ENCODE measurements around the gene SCT.
A peak's percentile ranks its signal among the peaks of the same experiment; 100 is the strongest.

Gene SCT

DNA sequence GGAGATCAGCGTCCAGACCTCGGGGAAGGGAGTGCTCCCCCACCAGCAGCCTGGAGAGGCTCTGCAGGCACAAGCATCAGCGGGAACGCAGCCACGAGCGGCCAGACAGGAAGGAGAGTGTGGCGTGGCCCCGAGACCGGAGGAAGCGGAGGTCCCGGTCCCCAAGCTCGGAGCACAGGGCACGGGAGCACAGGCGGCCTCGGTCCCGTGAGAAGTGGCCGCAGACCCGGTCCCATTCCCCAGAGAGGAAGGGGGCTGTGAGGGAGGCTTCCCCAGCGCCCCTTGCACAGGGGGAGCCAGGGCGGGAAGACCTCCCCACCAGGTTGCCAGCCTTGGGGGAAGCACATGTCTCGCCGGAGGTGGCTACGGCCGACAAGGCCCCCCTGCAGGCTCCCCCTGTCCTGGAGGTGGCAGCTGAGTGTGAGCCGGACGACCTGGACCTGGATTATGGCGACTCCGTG is 18.2 kb downstream of the SCT start:
- no peak for DNase-seq

DNA sequence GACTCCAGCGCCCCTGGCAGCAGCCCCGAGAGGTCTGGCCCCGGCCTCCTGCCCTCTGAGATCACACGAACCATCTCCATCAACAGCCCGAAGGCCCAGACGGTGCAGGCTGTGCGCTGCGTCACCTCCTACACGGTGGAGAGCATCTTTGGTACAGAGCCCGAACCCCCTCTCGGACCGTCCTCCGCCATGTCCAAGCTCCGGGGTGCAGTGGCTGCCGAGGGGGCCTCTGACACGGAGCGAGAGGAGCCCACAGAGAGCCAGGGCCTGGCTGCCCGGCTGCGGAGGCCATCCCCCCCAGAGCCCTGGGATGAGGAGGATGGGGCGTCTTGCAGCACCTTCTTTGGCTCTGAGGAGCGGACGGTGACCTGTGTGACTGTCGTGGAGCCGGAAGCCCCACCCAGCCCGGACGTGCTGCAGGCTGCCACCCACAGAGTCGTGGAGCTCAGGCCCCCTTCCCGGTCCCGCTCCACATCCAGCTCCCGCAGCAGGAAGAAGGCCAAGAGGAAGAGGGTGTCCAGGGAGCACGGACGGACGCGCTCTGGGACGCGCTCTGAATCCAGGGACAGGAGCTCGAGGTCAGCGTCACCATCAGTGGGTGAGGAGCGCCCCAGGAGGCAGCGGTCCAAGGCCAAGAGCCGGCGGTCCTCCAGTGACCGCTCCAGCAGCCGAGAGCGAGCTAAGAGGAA is 18.9 kb downstream of the SCT start:
- no peak for DNase-seq

GRCh38 chr11:607020-607780 is 19.8 kb downstream of the SCT start:
- no peak for DNase-seq

DNA sequence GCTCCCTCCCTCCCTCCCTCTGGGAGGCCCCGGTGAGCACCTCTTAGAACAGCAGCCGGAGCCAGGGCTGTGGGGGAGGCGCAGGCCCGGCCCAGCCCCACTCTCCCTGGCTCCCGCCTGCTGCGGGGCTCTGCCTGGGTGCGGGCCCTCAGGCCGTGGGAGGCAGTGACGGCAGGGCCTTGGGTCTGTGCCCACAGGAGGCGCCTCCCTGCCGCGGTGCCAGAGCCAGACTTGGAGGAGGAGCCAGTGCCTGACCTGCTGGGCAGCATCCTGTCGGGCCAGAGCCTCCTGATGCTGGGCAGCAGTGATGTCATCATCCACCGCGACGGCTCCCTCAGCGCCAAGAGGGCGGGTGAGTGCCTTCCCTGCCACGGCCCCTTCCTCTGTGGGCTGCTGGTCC is 20.7 kb downstream of the SCT start:
- DNase-seq = no peak

DNA sequence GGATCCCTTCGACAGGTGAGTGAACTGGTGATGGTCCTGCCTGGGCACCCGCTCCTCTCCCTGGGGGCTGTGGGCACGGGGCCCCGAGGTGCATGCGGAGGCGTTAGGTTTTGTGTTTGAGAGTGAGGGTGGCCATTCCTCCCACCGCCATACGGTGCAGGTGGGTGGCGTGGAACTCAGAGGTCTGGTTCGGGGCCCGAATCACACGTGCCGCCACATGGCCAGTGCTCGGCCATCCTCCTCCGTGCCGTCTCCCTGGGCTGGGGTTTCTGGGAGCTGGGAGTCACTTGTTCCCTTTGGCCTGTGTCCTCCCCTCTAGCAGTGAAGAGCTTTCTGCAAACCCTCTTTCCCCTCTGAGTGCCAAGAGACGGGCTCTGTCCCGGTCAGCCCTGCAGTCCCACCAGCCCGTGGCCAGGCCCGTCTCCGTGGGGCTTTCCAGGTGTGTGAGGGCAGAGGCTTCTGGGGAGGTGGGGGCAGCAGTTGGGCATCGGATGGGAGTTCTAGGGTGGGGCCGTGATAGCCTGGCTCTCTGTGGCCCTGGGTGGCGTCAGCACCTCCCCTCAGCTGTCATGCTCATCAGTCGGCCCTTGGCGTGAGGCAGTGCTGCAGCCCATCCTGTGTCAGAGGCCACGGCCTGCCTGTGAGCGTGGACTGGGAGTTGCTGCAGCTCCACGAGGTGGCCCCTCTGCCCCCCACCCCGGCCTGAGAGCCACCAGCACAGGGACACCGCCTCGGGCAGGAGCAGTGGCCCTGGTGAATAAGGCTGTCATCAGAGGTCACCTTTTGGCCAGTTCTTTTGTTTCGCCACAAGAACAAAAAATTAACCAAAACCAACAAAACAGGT is 21.5 kb downstream of the SCT start:
- DNase-seq = no peak

- DNase-seq = no peak
Observed at GRCh38 chr11:603154-603553, 23.8 kb downstream of the SCT start.

DNA sequence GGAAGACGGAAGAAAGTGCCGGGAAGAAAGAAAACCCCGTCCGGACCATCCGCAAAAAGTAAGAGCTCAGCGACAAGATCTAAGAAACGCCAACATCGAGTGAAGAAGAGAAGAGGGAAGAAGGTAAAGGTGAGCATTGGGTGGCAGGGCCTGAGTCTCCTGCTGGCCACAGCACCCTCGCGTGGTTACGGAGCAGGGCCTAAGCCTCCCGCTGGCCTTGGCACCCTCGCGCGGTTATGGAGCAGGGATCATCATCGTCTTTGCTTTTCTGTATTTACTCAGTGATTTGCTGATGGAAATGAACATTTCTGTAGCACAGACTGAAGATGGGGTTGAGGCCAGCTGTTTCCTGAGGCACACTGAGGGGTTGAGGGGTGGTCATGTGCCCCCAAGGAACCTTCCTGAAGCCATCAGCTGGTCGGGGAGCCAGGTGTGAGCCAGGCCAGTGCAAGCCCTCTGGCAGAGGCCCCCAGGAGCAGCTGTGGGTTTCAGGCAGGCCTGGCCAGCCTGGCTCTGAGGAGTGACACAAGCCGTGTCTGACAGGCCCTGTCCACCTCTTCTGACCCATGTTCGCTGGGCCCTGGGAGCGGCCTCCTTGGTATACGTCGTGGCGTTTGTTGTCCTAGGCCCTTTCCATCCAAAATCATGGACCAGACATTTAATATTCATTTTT is 25.3 kb downstream of the SCT start:
- DNase-seq = no peak

DNA sequence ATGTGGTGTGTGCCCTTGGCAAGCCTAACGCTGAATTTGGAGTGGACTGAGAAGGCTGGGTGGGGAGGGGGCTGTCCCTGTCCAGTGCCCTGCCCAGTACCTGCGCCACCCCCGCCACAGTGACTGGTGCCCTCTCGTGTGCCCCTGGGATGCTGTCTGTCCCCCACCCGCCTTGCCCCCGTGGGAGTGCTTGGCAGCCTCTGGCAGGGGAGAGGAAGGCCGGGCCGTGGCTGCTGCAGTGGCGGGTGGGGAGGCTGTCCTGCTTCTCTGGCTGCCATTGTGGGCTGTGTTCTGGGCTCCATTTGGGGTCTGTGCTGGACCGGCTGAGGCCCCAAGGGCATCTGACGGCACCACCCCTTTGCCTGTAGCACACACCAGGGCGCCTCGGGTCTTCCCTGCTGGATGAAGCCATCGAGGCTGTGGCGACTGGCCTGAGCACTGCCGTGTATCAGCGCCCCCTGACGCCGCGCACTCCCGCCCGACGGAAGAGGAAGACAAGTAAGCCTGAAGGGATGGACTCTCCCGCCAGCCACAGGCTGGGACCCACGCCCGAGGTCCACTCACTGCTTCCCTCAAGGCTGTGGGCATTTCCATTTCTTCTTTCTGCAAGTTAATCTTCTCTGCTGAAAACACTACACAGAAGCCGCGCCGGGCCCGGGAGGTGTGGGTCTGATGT is 28.8 kb downstream of the SCT start:
- no peak for DNase-seq

- DNase-seq = no peak
Observed at GRCh38 chr11:597166-597725, 29.7 kb downstream of the SCT start.

- no peak for DNase-seq
Observed at GRCh38 chr11:596374-596773, 30.6 kb downstream of the SCT start.

DNA sequence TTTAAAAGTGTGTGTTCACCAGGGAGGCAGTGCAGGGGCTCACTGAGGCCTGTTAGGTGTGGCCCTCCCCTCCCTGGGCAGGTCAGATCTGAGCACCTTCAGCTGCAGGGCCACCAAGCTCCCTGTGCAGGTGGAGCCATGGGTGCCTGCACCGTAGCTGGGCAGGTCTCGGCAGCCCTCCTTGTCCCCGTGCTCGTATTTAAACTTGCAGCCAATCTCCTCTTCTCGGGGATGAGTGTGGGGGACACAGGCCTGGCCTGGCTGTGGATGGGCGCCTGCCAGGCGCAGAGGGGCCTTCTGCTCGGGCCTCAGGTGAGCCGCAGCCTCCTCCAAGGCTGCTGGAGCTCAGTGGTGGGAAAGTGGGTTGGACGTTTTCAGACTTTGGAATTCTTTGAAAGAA is 31.6 kb downstream of the SCT start:
- no peak for DNase-seq

- no peak for DNase-seq
Observed at GRCh38 chr11:593347-593746, 33.6 kb downstream of the SCT start.

- no peak for DNase-seq
Observed at GRCh38 chr11:592918-593317, 34.1 kb downstream of the SCT start.

DNA sequence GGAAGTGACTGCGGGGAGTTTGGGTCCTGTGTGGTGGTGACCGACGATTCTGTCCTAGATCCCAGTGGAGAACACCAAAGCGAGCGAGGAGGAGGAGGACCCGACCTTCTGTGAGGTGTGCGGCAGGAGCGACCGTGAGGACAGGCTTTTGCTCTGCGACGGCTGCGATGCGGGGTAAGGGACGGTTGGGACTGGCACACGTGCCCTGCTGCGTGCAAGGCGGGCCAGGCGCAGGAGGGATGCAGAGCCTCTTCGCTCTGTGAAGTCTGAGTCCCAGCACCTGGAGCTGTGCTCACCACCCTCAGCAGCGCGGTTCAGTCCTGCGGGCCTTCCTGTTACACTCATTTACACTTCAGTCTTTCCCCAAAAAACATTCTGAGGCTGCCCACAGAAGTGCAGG is 34.5 kb downstream of the SCT start:
- DNase-seq = no peak

GRCh38 chr11:590997-591396 is 36.0 kb downstream of the SCT start:
- DNase-seq = no peak

DNA sequence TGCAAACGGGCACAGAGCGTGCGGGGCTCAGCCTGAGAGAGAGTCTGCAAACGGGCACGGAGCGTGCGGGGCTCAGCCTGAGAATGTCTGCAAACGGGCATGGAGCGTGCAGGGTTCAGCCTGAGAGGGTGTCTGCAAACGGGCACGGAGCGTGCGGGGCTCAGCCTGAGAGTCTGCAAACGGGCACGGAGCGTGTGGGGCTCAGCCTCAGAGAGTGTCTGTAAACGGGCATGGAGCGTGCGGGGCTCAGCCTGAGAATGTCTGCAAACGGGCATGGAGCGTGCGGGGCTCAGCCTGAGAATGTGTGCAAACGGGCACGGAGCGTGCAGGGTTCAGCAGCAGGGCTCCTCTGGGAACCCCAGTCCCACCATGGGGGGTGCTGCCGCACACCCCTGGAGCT is 37.2 kb downstream of the SCT start:
- DNase-seq = no peak

DNA sequence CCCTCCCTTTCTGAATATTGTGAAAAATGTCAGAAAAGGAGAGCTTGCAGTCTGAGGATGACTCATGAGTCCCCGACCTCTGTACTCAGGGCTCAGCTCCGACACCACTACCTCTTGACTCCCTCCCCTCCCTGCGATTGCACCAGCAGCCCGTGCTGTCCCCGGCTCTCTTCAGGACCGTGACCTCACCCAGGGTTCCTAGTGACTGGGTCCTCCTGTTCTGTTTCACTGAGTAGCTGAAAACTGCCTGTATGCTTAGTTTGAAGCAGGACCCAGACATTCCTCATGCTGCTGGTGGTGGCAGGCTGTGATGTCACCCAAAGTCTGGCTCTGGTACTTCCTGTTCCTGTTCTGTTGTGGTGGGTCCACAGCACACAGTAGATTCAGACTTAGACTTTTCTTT is 39.0 kb downstream of the SCT start:
- peak; percentile 77 for DNase-seq

- no peak for DNase-seq
Observed at GRCh38 chr11:587546-587945, 39.4 kb downstream of the SCT start.

DNA sequence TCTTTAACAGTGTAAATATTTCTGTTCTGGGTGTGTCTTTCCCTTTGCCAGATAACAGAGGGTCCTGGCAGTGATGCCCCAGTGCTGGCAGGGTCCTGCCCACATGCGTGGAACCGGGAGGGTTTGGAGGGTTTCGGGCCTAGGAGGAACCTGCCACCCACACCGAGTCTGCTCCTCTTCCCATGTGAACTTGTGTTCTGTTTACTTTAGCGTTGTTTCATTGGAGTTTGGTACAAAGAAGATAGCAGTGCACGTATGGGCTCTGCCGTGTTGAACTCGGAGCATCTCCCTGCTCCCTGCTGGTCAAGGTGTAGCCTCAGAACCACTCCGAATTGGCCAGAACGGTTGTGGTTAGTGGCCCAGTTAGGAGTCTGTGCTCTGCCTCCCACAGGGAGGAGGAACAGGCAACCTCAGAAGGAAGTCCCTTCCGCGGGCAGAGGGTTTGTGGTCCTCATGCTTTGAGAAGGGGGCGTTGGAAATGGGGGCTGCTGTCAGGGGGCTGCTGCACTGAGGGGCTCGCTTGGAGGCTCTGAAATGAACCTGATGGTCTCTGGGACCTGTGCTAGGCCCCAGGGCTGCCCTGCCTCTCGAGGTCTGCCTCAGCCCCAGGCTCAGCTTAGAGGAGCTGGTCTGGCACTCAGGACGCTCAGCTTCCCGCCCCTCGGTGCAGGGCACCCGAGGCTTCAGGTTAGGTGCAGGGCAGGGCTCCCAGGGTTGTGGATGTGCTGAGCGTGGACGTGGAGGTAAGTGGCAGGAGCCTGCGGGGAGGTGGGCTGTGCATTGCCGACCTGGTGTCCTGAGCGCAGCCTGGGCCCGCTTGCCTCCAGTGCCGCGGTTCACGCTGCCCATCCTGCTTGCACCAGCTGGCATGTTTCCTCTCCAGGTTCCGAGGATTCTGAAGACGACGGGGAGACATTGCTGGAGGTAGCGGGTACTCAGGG is 40.3 kb downstream of the SCT start:
- no peak for DNase-seq

- DNase-seq = no peak
Observed at GRCh38 chr11:584287-584686, 42.7 kb downstream of the SCT start.

GRCh38 chr11:581752-582151 is 45.2 kb downstream of the SCT start:
- DNase-seq = no peak

Measured in HCEC 1CT (cell line).